ENCODE results near the gene FRS3.
"Not testable (repeated sequence)": the region's sequence is repeated elsewhere in the genome, so short reads cannot be mapped to it uniquely, and the experiment has no call there.

Gene FRS3

GRCh38 chr6:41768545-41769308 lies 11.0 kb downstream of the FRS3 start:
- no peak for DNase-seq (ENCODE audit: low read depth in 2 of 2)

- no peak for DNase-seq (ENCODE audit: low read depth in 2 of 2)
Observed at GRCh38 chr6:41767112-41767833, 12.4 kb downstream of the FRS3 start.

- not testable (repeated sequence) for DNase-seq (ENCODE audit: low read depth in 2 of 2)
Observed at GRCh38 chr6:41766043-41766664, 13.5 kb downstream of the FRS3 start.

- DNase-seq (ENCODE audit: low read depth in 2 of 2), result no peak
Observed at GRCh38 chr6:41763470-41763869, 16.2 kb downstream of the FRS3 start.

GRCh38 chr6:41759905-41760579 lies 19.7 kb downstream of the FRS3 start:
- DNase-seq (ENCODE audit: low read depth in 2 of 2), result no peak

GRCh38 chr6:41759106-41759904 lies 20.4 kb downstream of the FRS3 start:
- no peak for DNase-seq (ENCODE audit: low read depth in 2 of 2)

GRCh38 chr6:41758641-41759035 lies 21.1 kb downstream of the FRS3 start:
- no peak for DNase-seq (ENCODE audit: low read depth in 2 of 2)

- DNase-seq (ENCODE audit: low read depth in 2 of 2), result no peak
Observed at GRCh38 chr6:41757931-41758640, 21.6 kb downstream of the FRS3 start.

GRCh38 chr6:41757271-41757670 lies 22.4 kb downstream of the FRS3 start:
- no peak for DNase-seq (ENCODE audit: low read depth in 2 of 2)

GRCh38 chr6:41756354-41756753 lies 23.3 kb downstream of the FRS3 start:
- no peak for DNase-seq (ENCODE audit: low read depth in 2 of 2)

GRCh38 chr6:41755895-41756294 lies 23.8 kb downstream of the FRS3 start:
- no peak for DNase-seq (ENCODE audit: low read depth in 2 of 2)

- no peak for DNase-seq (ENCODE audit: low read depth in 2 of 2)
Observed at GRCh38 chr6:41750374-41750773, 29.3 kb downstream of the FRS3 start.

- no peak for DNase-seq (ENCODE audit: low read depth in 2 of 2)
Observed at GRCh38 chr6:41748542-41748941, 31.2 kb downstream of the FRS3 start.

GRCh38 chr6:41748102-41748477 lies 31.6 kb downstream of the FRS3 start:
- no peak for DNase-seq (ENCODE audit: low read depth in 2 of 2)

- no peak for DNase-seq (ENCODE audit: low read depth in 2 of 2)
Observed at GRCh38 chr6:41747256-41748101, 32.2 kb downstream of the FRS3 start, which contains the start of gene PGC. Gene PGC (minus strand): TSS chr6:41747397. CDS start chr6:41747334, 63 bp downstream.

GRCh38 chr6:41746107-41746506 lies 33.6 kb downstream of the FRS3 start:
- DNase-seq (ENCODE audit: low read depth in 2 of 2), result no peak

- no peak for DNase-seq (ENCODE audit: low read depth in 2 of 2)
Observed at GRCh38 chr6:41744236-41744787, 35.4 kb downstream of the FRS3 start.

- DNase-seq (ENCODE audit: low read depth in 2 of 2), result no peak
Observed at GRCh38 chr6:41743406-41744235, 36.1 kb downstream of the FRS3 start.

Data from stimulated activated CD8-positive, alpha-beta memory T cell treated with anti-CD3 and anti-CD28 coated beads, Interleukin-2, amount 100 ng/mL, for 1 hour (primary cell).